Adipocyte (in vitro differentiated cells): Measurements from ENCODE around the gene MED27.

Experiments used
- DNase-seq: peaks from one replicate; pipeline ENCODE4 v3.0.0-alpha.2; 2015; ENCODE audit warnings: low read depth
- H3K27me3 ChIP-seq: replicated peaks from 2 replicates; pipeline ENCODE4 v1.7.0; 2013; ENCODE audit warnings: mild to moderate bottlenecking, low read length, moderate library complexity; ENCODE audit not compliant: control insufficient read depth, insufficient read depth
- H3K36me3 ChIP-seq: 2 replicates; pipeline ENCODE4 v1.7.0; 2013; ENCODE audit warnings: low read length, mild to moderate bottlenecking, moderate library complexity; ENCODE audit not compliant: control insufficient read depth, insufficient read depth, severe bottlenecking
- H3K4me1 ChIP-seq: 2 replicates; pipeline ENCODE4 v1.7.0; 2013; ENCODE audit warnings: mild to moderate bottlenecking, low read length, moderate library complexity; ENCODE audit not compliant: control insufficient read depth, insufficient read depth
- H3K4me3 ChIP-seq: 2 replicates; pipeline ENCODE4 v1.7.0; 2013; ENCODE audit warnings: mild to moderate bottlenecking, low read length, moderate library complexity
- H3K9ac ChIP-seq: 2 replicates; pipeline ENCODE4 v1.7.0; 2013; ENCODE audit warnings: mild to moderate bottlenecking, low read length, moderate library complexity
- H3K9me3 ChIP-seq: 2 replicates; pipeline ENCODE4 v1.7.0; 2013; ENCODE audit warnings: mild to moderate bottlenecking, low read length, moderate library complexity; ENCODE audit not compliant: control insufficient read depth

Gene MED27

GRCh38 chr9:131992906-131993657, 86.6 kb downstream of the MED27 start:
- Histone ChIP-seq H3K36me3 (no peaks in the 10 kb centered on the region), H3K4me1 (peaks cover 9% of the 10 kb centered on the region), H3K27me3 (no peaks in the 10 kb centered on the region), H3K9me3 (no peaks in the 10 kb centered on the region), H3K9ac (no peak overlapping the region), H3K4me3 (no peak overlapping the region)
- no peak for DNase-seq

GRCh38 chr9:131987232-131987631, 92.4 kb downstream of the MED27 start:
- Histone ChIP-seq H3K4me1 (no peaks in the 10 kb centered on the region), H3K36me3 (no peaks in the 10 kb centered on the region), H3K4me3 (no peak overlapping the region), H3K27me3 (no peaks in the 10 kb centered on the region), H3K9me3 (no peaks in the 10 kb centered on the region), H3K9ac (no peak overlapping the region)
- no peak for DNase-seq

- Histone ChIP-seq H3K4me1 (peaks cover 1% of the 10 kb centered on the region), H3K9me3 (no peaks in the 10 kb centered on the region), H3K9ac (no peak overlapping the region), H3K27me3 (no peaks in the 10 kb centered on the region), H3K4me3 (no peak overlapping the region), H3K36me3 (no peaks in the 10 kb centered on the region)
- DNase-seq: no peak
Observed at GRCh38 chr9:131986576-131986975, 93.1 kb downstream of the MED27 start.

- Histone ChIP-seq H3K27me3 (no peaks in the 10 kb centered on the region), H3K36me3 (no peaks in the 10 kb centered on the region), H3K4me3 (no peak overlapping the region), H3K9ac (no peak overlapping the region), H3K4me1 (peaks cover 6% of the 10 kb centered on the region), H3K9me3 (no peaks in the 10 kb centered on the region)
- DNase-seq: no peak
Observed at GRCh38 chr9:131986089-131986488, 93.6 kb downstream of the MED27 start.

GRCh38 chr9:131984564-131984963, 95.1 kb downstream of the MED27 start:
- DNase-seq: no peak
- no peak overlapping the region for H3K4me3 ChIP-seq
- H3K27me3 ChIP-seq: no peaks in the 10 kb centered on the region
- no peak overlapping the region for H3K9ac ChIP-seq
- peaks cover 12% of the 10 kb centered on the region for H3K4me1 ChIP-seq
- H3K36me3 ChIP-seq: no peaks in the 10 kb centered on the region
- no peaks in the 10 kb centered on the region for H3K9me3 ChIP-seq

GRCh38 chr9:131982671-131983239, 96.9 kb downstream of the MED27 start:
- Histone ChIP-seq H3K9me3 (no peaks in the 10 kb centered on the region), H3K36me3 (no peaks in the 10 kb centered on the region), H3K9ac (no peak overlapping the region), H3K27me3 (no peaks in the 10 kb centered on the region), H3K4me3 (no peak overlapping the region), H3K4me1 (peaks cover 12% of the 10 kb centered on the region)
- no peak for DNase-seq

- Histone ChIP-seq H3K4me3 (no peak overlapping the region), H3K9ac (no peak overlapping the region), H3K9me3 (no peaks in the 10 kb centered on the region), H3K27me3 (no peaks in the 10 kb centered on the region), H3K4me1 (peaks cover 12% of the 10 kb centered on the region), H3K36me3 (no peaks in the 10 kb centered on the region)
- no peak for DNase-seq
Observed at GRCh38 chr9:131982102-131982501, 97.6 kb downstream of the MED27 start.

- Histone ChIP-seq H3K9me3 (no peaks in the 10 kb centered on the region), H3K4me3 (peak overlapping the region; percentile 7), H3K36me3 (no peaks in the 10 kb centered on the region), H3K27me3 (no peaks in the 10 kb centered on the region), H3K4me1 (peaks cover 12% of the 10 kb centered on the region), H3K9ac (no peak overlapping the region)
- DNase-seq: peak; percentile 11
Observed at GRCh38 chr9:131981116-131981776, 98.4 kb downstream of the MED27 start.

GRCh38 chr9:131980267-131981016, 99.2 kb downstream of the MED27 start:
- no peak overlapping the region for H3K4me3 ChIP-seq

GRCh38 chr9:131977109-131977838, 102.4 kb downstream of the MED27 start:
- H3K27me3 ChIP-seq: no peaks in the 10 kb centered on the region
- peaks cover 12% of the 10 kb centered on the region for H3K4me1 ChIP-seq
- no peak overlapping the region for H3K9ac ChIP-seq
- no peak for DNase-seq
- H3K9me3 ChIP-seq: no peaks in the 10 kb centered on the region
- no peaks in the 10 kb centered on the region for H3K36me3 ChIP-seq
- no peak overlapping the region for H3K4me3 ChIP-seq

More at GRCh38 chr9:131980267-131981016, 99.2 kb downstream of the MED27 start:
- H3K9me3 ChIP-seq: no peaks in the 10 kb centered on the region
- DNase-seq: peak; percentile 24
- peaks cover 12% of the 10 kb centered on the region for H3K4me1 ChIP-seq
- no peaks in the 10 kb centered on the region for H3K27me3 ChIP-seq
- H3K9ac ChIP-seq: no peak overlapping the region
- no peaks in the 10 kb centered on the region for H3K36me3 ChIP-seq
